ENCODE measurements around the gene EYS.
"Not testable (repeated sequence)": the region's sequence is repeated elsewhere in the genome, so short reads cannot be mapped to it uniquely, and the experiment has no call there.

The EYS gene

GRCh38 chr6:65633501-65633900 lies 73.5 kb downstream of the EYS start:
- no peak for DNase-seq (ENCODE audit: low read depth, low spot score)

GRCh38 chr6:65631711-65632110 lies 75.3 kb downstream of the EYS start:
- DNase-seq (ENCODE audit: low read depth, low spot score): no peak

- not testable (repeated sequence) for DNase-seq (ENCODE audit: low read depth, low spot score)
Observed at GRCh38 chr6:65627434-65627999, 79.5 kb downstream of the EYS start.

GRCh38 chr6:65627015-65627414 lies 80.0 kb downstream of the EYS start:
- no peak for DNase-seq (ENCODE audit: low read depth, low spot score)

GRCh38 chr6:65623566-65623965 lies 83.5 kb downstream of the EYS start:
- no peak for DNase-seq (ENCODE audit: low read depth, low spot score)

GRCh38 chr6:65610746-65611145 lies 96.3 kb downstream of the EYS start:
- DNase-seq (ENCODE audit: low read depth, low spot score): no peak

DNA sequence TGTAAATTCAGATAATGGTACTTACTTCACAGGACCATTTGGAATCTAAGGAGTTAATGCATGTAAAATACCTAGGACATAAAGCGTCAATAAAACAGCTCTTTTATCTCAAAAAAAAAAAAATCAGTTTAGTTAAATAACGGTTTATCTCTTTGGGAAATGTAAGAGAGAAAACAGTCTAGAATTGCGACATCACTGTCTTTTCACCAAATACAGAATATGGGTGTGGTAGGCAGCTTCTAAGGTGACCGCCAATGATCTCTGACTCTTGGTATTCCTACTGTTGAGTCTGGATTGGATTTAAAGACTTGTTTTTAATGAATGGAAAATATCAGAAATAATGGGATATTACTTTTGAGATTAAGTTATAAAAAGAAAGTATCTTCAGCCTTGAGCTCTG lies 111.5 kb downstream of the EYS start:
- DNase-seq (ENCODE audit: low read depth, low spot score): no peak

- no peak for DNase-seq (ENCODE audit: low read depth, low spot score)
Observed at GRCh38 chr6:65570340-65570739, 136.7 kb downstream of the EYS start.

DNA sequence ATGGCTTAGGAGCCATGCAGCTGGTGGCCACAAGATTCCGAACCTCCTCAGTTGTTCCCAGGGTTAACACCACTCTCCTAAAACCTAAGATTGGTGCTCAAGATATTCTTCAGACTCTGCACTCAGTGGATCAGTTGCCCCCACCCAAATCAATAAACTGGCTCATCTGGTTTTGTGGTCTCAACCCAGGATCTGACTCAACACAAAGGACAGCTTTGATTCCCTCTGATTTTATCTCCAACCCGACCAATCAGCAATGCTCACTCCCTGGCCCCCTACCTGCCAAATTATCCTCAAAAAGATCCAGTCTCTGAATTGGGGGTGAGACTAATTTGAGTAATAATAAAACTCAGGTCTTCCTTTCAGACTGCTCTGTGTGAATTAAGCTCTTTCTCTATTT lies 137.5 kb downstream of the EYS start:
- DNase-seq (ENCODE audit: low read depth, low spot score): no peak

GRCh38 chr6:65569056-65569455 lies 138.0 kb downstream of the EYS start:
- DNase-seq (ENCODE audit: low read depth, low spot score): not testable (repeated sequence)

DNA sequence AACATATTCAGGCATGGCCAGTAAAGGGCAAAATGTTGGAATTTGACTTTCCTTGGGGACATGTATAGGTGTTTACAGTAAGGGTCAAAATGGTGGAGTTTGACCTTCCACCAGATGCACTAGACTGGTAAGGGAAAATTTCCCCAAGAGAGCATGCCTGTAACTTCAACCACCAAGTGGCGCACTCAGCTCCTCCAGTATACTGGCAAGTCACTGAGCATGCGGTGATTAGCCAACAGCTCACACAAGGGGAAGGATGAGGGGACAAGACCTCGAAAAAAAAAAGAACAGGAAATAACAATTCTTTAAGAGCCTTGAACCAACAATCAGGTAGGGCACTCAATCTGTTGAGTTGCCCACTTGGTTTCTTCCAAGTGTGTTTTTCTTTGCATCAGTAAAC lies 140.9 kb downstream of the EYS start:
- DNase-seq (ENCODE audit: low read depth, low spot score): no peak

DNA sequence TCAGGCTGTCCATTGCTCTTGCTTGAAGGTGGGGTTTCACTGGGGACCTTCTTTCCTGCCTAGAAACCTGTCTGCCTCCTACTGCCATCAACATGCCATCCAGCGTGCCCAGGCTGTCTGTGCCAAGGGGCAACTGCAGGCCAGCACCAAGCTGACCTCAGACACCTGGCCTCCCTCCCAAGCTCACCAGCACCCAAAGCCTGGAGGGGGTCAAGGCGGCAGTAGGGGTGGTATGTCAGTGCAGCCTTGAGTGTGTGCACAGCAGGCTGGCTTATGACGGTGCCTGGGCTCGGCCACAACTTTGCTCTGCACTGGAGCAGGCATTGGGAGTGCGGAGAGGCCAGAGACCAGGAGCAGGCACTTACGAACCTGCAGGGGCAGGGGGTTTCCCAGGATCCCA lies 149.0 kb downstream of the EYS start:
- DNase-seq (ENCODE audit: low read depth, low spot score): no peak

DNA sequence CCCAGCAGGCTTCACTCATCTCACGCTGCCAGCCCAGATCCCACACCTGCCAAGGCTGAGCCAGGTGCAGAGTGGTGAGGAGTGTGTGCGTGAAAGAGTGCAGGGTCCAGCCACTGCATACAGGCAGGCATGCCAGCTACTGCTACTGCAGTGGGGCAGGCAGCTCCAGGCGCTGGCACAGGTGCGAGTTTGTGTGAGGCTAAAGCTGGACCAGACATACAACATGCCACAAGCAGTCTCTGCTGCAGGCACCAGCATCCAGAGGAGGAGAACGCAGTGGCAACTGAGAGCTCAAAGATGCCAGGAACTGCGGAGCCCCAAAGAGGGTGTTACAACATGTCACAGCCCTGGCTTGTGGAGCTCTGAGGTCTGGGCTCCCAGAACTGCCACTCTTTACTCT lies 149.8 kb downstream of the EYS start:
- DNase-seq (ENCODE audit: low read depth, low spot score): no peak

DNA sequence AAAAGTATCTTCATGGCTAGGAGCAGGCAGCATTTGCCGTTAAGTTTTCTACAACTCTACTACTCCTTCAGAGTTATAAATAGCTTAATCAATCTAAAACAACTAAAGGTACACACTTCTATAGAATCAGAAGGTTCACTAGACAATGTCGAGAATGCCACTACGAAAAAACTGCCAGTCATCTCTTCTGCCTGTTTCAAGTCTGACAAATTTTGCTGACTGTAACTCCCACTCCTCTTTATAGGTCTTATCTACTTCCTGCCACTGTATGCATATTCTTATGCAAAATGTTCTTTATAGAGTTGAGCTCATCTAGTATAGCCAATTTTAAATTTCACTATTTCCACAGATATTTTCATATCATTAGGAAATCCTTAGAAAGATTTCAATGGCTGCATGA lies 160.1 kb downstream of the EYS start:
- DNase-seq (ENCODE audit: low read depth, low spot score): no peak

GRCh38 chr6:65545920-65546319 lies 161.1 kb downstream of the EYS start:
- no peak for DNase-seq (ENCODE audit: low read depth, low spot score)

DNA sequence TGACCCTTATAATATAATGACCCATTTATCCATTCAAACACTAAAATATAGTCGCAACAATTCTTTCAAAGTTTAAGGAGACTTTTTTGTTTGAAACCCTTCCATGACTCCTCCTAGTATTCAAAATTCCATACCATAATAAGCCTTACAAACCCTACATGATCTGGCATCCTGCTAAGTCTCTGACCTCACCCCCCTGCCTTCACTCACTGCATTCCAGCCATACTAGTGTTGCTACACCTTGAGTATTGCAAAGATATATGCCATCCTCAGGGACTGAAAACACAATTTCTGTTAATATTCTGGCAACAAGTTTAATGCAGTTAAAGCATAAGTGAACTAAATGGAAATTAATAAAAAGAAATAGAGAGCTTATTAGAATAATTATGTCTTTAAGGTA lies 168.4 kb downstream of the EYS start:
- no peak for DNase-seq (ENCODE audit: low read depth, low spot score)

- no peak for DNase-seq (ENCODE audit: low read depth, low spot score)
Observed at GRCh38 chr6:65537600-65537999, 169.4 kb downstream of the EYS start.

GRCh38 chr6:65531533-65531932 lies 175.5 kb downstream of the EYS start:
- DNase-seq (ENCODE audit: low read depth, low spot score): no peak

- no peak for DNase-seq (ENCODE audit: low read depth, low spot score)
Observed at GRCh38 chr6:65524232-65524631, 182.8 kb downstream of the EYS start.

DNA sequence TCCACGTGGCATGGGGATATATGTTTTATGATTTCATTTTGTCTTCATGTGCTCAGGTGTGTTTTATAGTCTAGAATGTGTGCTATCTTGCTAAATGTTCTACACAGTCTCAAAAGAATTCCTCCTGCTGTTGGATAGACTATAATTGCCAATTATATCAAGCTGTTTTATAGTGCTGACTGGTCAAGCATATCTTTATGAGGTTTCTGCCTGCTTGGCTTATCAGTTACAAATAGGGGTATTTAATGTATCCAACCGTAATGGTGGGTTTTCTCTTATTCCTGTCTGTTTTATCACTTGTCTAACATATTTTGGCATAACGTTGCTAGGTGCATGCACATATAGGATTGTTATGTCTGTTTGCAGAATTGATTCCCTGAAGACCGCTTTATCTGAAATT lies 201.3 kb downstream of the EYS start:
- no peak for DNase-seq (ENCODE audit: low read depth, low spot score)

DNA sequence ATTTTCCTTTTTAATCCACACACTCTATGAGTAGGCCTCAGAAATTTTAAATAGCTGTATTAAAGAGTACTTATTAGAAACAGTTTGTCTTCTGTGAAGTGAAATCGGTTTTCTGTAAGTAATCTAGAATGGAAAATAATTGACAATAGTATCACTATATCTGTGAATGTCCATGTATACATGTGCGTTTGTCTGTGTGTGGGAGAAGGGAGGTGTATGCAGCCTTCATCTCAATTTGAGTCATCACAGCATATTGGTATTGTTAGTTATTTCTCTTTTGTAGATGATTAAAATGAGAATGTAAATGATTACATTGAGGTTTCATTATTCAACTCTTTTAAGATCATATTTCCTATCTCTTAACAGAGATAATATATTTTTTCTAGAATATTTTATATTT lies 206.0 kb downstream of the EYS start:
- no peak for DNase-seq (ENCODE audit: low read depth, low spot score)

DNA sequence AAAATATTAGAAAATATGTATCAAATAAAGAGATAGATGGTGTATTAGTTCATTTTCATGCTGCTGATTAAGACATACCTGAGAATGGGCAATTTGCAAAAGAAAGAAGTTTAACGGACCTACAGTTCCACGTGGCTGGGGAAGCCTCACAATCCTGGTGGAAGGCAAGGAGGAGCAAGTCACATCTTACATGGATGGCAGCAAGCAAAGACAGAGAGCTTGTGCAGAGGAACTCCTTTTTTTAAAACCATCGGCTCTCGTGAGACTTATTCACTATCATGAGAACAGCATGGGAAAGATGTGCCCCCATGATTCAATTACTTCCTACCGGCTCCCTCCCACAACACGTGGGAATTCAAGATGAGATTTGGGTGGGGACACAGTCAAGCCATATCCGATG lies 223.4 kb downstream of the EYS start:
- DNase-seq (ENCODE audit: low read depth, low spot score): not testable (repeated sequence)

DNA sequence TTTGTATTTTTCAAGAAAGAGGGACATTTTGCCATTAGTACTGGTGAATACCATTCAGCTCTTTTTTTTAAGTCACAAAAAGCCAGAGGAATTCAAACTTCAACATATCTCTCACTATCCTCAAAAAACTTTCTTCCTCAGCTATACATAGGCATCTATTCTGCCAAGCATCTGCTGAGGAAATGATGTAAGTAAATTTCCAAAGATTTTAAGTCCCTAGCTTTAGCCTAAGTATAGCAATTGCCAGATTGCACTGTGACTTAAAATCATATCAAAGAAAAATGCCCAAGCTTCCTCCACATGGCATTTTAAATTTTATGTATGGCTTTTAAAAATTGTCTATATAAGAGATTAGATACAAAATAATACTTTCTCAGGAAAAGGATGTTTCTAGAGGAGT lies 237.4 kb downstream of the EYS start:
- no peak for DNase-seq (ENCODE audit: low read depth, low spot score)

- no peak for DNase-seq (ENCODE audit: low read depth, low spot score)
Observed at GRCh38 chr6:65468307-65468706, 238.7 kb downstream of the EYS start.
